HG03045 (cell line): ENCODE measurements around the gene ULK4.
"Not testable (repeated sequence)": the region's sequence is repeated elsewhere in the genome, so short reads cannot be mapped to it uniquely, and the experiment has no call there.

Experiments used
- ATAC-seq: cut with Tn5 transposase; IDR thresholded peaks from one replicate; pipeline ENCODE4 v1.9.1; 2021; ENCODE audit warnings: mild to moderate bottlenecking, moderate library complexity; ENCODE audit not compliant: unreplicated experiment

ULK4 gene

GRCh38 chr3:41960826-41961750 is 815 bp downstream of the ULK4 start:
- ATAC-seq: peak; percentile 11

- ATAC-seq: no peak
Measured at GRCh38 chr3:41956574-41956973, 5.3 kb downstream of the ULK4 start.

GRCh38 chr3:41955192-41955591 is 6.7 kb downstream of the ULK4 start:
- ATAC-seq: no peak

- ATAC-seq: no peak
Measured at GRCh38 chr3:41943311-41943843, 18.5 kb downstream of the ULK4 start.

- no peak for ATAC-seq
Measured at GRCh38 chr3:41940393-41940792, 21.5 kb downstream of the ULK4 start.

- ATAC-seq: no peak
Measured at GRCh38 chr3:41936384-41936783, 25.5 kb downstream of the ULK4 start.

GRCh38 chr3:41933154-41933676 is 28.7 kb downstream of the ULK4 start:
- no peak for ATAC-seq

GRCh38 chr3:41932464-41932863 is 29.4 kb downstream of the ULK4 start:
- no peak for ATAC-seq

GRCh38 chr3:41920406-41920965 is 41.4 kb downstream of the ULK4 start:
- no peak for ATAC-seq

GRCh38 chr3:41915353-41915752 is 46.5 kb downstream of the ULK4 start:
- no peak for ATAC-seq

GRCh38 chr3:41912280-41912679 is 49.6 kb downstream of the ULK4 start:
- ATAC-seq: no peak

- no peak for ATAC-seq
Measured at GRCh38 chr3:41907330-41908073, 54.4 kb downstream of the ULK4 start.

GRCh38 chr3:41900265-41900664 is 61.6 kb downstream of the ULK4 start:
- no peak for ATAC-seq

- no peak for ATAC-seq
Measured at GRCh38 chr3:41898631-41899030, 63.3 kb downstream of the ULK4 start.

- ATAC-seq: no peak
Measured at GRCh38 chr3:41893977-41894376, 67.9 kb downstream of the ULK4 start.

GRCh38 chr3:41888368-41889076 is 73.4 kb downstream of the ULK4 start:
- no peak for ATAC-seq

GRCh38 chr3:41882956-41883355 is 78.9 kb downstream of the ULK4 start:
- ATAC-seq: no peak

GRCh38 chr3:41881233-41881821 is 80.6 kb downstream of the ULK4 start:
- no peak for ATAC-seq

- no peak for ATAC-seq
Measured at GRCh38 chr3:41880387-41880786, 81.5 kb downstream of the ULK4 start.

GRCh38 chr3:41877741-41878140 is 84.2 kb downstream of the ULK4 start:
- not testable (repeated sequence) for ATAC-seq
